C4-2B (cell line): ENCODE data around the gene ADAM33.

Experiments used
- H3K27ac ChIP-seq: fragments of 450-650 bp; 2 replicates; pipeline ENCODE4 v1.5.1; 2017
- ZFX ChIP-seq: fragments of 450-650 bp; IDR thresholded peaks from 2 replicates; pipeline ENCODE4 v1.6.1; 2017
- TF ChIP-seq, protein P1 (sequence below): fragments of 450-650 bp; conservative IDR thresholded peaks from 2 replicates; pipeline ENCODE4 v1.5.1; 2017; ENCODE audit warnings: mild to moderate bottlenecking

ADAM33 gene

GRCh38 chr20:3681352-3681930, 369 bp downstream of the ADAM33 start:
- H3K27ac ChIP-seq = no peak overlapping the region
- no peak for TF ChIP-seq ZFX
- TF ChIP-seq, protein P1, sequence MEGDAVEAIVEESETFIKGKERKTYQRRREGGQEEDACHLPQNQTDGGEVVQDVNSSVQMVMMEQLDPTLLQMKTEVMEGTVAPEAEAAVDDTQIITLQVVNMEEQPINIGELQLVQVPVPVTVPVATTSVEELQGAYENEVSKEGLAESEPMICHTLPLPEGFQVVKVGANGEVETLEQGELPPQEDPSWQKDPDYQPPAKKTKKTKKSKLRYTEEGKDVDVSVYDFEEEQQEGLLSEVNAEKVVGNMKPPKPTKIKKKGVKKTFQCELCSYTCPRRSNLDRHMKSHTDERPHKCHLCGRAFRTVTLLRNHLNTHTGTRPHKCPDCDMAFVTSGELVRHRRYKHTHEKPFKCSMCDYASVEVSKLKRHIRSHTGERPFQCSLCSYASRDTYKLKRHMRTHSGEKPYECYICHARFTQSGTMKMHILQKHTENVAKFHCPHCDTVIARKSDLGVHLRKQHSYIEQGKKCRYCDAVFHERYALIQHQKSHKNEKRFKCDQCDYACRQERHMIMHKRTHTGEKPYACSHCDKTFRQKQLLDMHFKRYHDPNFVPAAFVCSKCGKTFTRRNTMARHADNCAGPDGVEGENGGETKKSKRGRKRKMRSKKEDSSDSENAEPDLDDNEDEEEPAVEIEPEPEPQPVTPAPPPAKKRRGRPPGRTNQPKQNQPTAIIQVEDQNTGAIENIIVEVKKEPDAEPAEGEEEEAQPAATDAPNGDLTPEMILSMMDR = no peak

- TF ChIP-seq, protein P1 = no peak
- TF ChIP-seq ZFX = no peak
- no peak overlapping the region for H3K27ac ChIP-seq
These were observed 984 bp downstream of the ADAM33 start for GRCh38 chr20:3680701-3681351.

DNA sequence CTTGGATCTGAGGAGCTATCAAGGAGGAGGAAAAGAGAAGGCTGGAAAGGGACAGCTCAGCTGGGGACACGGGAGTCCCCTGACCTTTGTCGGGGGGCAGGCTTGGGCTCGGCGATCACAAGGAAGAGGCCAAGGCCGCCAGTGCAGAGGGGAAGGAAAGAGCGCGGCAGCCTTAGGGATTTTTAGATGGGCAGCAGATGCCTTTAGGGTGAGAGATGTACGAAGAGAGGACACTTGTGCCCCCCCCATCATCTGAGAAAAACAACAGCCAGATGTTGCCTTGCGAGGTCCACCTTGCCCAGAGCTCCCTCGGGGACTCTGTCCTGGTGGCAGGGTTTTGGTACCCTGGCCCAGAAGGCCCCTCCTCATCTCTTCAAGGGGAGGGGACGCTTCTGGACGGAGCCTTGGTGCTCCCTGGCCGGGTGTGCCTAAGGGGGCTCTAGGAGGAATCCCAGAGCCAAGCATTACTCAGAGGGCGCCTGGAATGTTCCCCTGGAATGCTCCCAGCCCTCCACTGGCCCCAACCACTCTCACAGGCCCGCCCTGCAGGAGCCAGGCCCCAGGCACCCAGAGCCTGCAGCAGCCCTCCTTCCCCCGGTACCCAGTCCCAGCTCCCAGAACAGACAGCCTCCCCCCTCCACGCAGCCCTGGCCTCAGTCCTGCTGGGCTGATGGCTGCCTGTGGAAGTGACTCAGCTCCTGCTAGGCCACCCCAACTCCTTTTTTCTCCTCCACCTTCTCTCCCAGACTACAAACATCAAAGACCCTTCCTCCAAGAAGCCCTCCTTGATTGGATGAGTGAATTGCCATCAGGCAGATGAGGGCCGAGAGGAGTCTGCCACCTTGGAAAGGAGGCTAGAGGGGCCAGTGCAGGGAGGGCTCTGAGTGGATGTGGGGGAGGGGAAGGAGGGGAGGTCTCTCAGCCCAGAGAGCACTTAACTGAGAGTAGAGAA, 1.8 kb downstream of the ADAM33 start:
- no peak overlapping the region for H3K27ac ChIP-seq
- no peak for TF ChIP-seq ZFX
- TF ChIP-seq, protein P1 = no peak

- TF ChIP-seq, protein P1 = no peak
- no peak for TF ChIP-seq ZFX
- no peak overlapping the region for H3K27ac ChIP-seq
These were observed 2.7 kb downstream of the ADAM33 start for GRCh38 chr20:3678856-3679720.

- no peak overlapping the region for H3K27ac ChIP-seq
- no peak for TF ChIP-seq ZFX
- TF ChIP-seq, protein P1 = no peak
These were observed 3.6 kb downstream of the ADAM33 start for GRCh38 chr20:3678198-3678597.

DNA sequence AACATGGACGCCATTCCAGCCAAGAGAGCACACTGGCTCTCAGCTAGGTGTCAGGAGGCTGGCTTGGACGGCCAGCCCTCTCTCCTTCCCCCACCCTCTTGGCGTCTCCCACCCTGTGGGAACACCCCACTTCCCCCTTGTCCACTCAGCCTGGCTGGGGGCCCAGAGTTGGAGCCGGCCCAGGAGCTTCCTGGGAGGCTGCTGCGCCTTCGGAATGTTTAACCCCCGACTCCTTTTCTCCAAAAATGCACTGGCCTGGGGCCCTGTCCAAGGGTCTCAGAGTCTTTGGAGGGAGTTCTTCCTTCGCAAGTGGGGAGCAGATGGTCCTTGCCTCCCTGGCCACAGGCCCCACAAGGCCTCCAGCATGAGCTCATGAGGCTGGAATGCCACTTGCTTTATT, 4.1 kb downstream of the ADAM33 start:
- H3K27ac ChIP-seq = no peak overlapping the region
- TF ChIP-seq, protein P1 = no peak
- no peak for TF ChIP-seq ZFX
